HG02885 (cell line): ENCODE results near the gene ZNF717.
"Not testable (repeated sequence)": the region's sequence is repeated elsewhere in the genome, so short reads cannot be mapped to it uniquely, and the experiment has no call there.

Experiments used
- ATAC-seq: cut with Tn5 transposase; IDR thresholded peaks from one replicate; pipeline ENCODE4 v1.9.1; 2021; ENCODE audit warnings: mild to moderate bottlenecking; ENCODE audit not compliant: unreplicated experiment, poor library complexity

The ZNF717 gene

GRCh38 chr3:75785081-75785755 is at the start of gene ZNF717:
Gene ZNF717, minus strand, starts transcription at chr3:75785549. Its CDS starts 2,187 bp downstream, at chr3:75783362.
- ATAC-seq = peak; percentile 49

DNA sequence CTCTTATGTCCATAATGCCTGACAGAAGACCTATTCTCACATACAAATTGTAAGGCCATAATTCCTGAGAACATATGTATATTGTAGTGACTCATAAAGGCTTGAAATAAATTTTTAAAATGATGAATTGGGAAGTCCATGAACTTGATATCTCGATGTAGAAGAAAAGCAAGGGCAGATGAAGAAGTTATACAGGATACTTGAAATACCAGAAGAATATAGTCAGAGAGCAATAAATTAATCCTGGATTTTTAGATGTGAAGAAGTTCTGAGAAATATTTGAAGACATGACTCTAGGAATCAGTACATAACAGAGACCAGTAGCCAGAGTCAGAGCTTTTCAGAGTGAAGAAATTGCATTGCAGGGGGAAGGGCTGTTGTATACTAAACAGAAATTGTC is 45.7 kb upstream of the ZNF717 start:
- ATAC-seq = not testable (repeated sequence)

GRCh38 chr3:75818019-75818418 is 32.7 kb upstream of the ZNF717 start:
- not testable (repeated sequence) for ATAC-seq

DNA sequence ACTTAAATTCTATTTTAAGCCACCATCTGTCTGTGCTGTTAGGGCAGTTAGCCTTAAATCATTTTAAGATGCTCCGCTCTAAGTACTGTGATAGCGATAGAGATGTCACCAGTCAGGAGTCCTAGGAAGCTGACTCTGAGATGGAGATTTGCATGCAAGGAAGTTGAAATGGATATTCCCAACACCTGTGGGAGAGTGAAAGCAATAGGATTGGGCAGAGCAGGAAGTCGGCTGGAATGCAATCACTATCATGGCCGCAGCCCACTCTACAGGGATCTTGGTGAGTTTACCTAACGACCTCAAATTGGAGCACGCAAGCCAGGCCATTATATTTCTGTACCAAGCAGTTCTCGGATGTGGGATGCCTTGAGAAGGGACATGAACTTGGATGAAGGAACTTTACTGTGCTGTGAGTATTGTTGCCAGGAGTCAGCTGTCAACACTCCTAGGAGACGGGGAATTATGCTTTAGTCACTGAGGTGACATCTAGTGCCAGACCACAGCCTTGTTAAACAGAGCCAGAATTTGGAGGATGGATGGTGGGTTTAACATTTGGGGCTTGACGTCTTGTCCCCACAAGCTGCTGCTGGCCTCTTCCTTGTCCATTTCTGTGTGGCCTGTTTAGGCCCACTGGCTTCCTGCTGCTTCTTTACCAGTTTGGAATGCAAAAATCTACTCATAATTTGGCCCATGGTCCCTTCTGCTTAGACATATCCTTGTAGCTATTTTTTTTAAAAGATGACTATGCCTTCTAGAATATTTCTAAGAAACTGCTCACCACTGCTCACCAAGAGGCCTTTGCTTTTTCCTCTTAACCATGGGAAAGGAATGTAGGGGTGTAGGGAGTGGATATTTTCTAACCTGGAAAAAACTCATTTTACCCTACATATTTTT is 31.2 kb upstream of the ZNF717 start:
- not testable (repeated sequence) for ATAC-seq

DNA sequence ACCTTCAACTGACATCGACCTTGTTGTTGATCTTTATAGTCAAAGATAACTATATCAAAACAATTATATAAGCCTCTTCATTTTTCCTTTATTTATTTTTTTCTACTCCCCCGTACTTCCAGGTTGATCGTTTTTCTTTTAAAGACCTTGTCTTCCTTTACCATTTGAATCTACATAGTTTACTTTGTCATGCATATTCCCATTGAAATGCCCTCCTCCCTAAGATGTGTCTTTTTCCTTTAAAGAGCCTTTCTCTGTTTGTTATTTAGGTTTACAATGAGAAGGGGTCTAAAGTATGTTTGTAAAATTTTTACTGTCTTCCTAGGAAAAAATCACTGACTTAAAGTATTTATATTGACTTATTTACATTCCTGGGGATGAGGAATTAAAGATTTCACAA is 29.4 kb upstream of the ZNF717 start:
- no peak for ATAC-seq

DNA sequence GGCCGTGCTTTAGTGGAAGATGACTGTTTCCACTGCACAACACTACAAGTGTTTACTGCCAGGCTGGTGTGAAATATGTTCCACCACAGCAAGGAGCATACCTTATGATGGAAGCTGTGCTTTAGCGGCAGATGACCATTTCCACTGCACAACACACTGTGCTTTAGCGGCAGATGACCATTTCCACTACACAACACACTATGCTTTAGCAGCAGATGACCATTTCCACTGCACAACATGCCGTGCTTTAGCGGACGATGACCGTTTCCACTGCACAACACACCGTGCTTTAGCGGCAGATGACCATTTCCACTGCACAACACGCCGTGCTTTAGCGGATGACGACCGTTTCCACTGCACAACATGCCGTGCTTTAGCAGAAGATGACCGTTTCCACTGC is 2.8 kb downstream of the ZNF717 start:
- no peak for ATAC-seq

- ATAC-seq = no peak
Measured at GRCh38 chr3:75781079-75781745, 4.1 kb downstream of the ZNF717 start.

GRCh38 chr3:75777742-75778141 is 7.6 kb downstream of the ZNF717 start:
- not testable (repeated sequence) for ATAC-seq

DNA sequence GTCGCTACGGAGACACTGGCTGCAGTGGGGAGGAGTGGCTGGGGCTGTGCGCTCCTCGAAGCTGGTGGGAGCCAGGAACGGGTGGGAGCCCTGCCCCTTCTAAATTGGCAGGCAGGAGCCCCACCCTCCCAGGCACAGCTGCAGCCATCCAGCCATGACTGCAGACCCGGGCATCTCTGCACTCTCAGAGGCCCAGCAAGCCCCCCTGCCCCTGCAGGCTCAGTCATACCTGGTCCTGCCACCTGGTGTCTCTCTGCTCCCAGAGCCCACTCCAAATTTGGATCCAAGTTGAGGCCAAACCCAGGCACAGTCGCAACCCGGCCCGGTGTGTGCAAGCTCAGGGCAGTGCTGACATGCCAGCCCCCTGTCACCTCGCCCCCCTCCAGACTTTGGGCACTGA is 13.7 kb downstream of the ZNF717 start:
- not testable (repeated sequence) for ATAC-seq

DNA sequence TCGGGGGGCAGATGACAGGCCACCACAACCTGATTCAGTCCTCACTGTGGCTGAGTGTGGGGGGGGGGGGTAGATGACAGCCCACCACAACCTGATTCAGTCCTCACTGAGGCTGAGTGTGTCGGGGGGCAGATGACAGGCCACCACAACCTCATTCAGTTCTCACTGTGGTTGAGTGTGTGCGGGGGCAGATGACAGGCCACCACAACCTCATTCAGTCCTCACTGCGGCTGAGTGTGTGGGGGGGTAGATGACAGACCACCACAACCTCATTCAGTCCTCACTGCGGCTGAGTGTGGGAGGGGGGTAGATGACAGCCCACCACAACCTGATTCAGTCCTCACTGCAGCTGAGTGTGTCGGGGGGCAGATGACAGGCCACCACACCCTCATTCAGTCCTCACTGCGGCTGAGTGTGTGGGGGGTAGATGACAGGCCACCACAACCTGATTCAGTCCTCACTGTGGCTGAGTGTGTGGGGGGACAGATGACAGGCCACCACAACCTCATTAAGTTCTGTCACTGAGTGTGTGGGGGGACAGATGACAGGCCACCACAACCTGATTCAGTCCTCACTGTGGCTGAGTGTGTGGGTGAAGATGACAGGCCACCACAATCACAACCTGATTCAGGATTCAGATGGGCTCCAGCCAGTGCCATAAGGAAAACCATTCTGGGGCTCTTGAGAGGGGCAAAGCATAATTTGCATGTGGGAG is 16.9 kb downstream of the ZNF717 start:
- no peak for ATAC-seq

- no peak for ATAC-seq
Measured at GRCh38 chr3:75737831-75738493, 47.4 kb downstream of the ZNF717 start.

DNA sequence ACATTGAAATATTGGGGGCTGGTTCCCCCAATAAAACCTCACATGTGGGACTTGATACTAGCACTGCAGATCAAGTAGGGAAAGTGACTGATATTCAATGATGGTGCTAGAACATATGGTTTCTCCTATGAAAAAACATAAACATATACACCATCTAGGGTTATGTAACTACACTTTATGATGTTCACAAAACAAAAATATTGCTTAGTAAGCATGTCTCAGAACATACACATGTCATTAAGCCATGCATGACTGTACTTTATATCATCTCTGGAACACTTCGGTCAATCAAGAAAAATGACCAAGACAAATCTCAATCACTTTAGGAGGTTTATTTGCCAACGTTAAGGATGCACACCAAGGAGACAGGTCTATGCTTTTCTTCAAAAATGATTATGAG is 57.4 kb downstream of the ZNF717 start:
- ATAC-seq = no peak

DNA sequence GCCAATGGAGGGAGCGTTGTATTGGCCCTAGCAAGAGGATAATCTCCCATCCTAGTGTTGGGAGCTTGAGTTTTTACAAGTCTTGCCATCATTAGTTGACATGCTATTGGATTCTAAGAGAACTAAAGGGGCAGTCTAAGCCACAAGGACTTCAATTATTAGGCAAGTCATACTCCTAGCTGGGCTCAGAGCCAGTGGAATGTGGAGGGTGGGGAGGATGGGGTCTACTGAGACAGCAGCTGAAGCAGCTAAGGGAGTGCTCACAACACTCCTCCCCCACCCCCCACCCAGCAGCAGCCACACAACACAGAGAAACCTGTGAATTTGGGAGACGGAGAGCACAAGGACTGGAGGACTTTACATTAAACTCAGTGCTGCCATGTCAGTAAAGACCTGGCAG is 93.3 kb downstream of the ZNF717 start:
- ATAC-seq = no peak

GRCh38 chr3:75687323-75687722 is 98.0 kb downstream of the ZNF717 start:
- ATAC-seq = no peak
